Astrocyte of the cerebellum (primary cell): ENCODE results near the gene MTR.

Experiments
- DNase-seq: peaks from one replicate; pipeline ENCODE4 v3.0.0-alpha.2; 2011; ENCODE audit warnings: low read depth
- H3K4me3 ChIP-seq: 2 replicates; pipeline ENCODE4 v1.5.1; 2011; ENCODE audit warnings: mild to moderate bottlenecking, low read depth, low read length, moderate library complexity
- in situ Hi-C: cut with HindIII; loops from 2 replicates; pipeline ENCODE4 v1.10.0; 2017; ENCODE audit warnings: low sequenced_read_pairs
- TF ChIP-seq, protein P1 (sequence below): IDR thresholded peaks from 2 replicates; pipeline ENCODE4 v1.5.1; 2012; ENCODE audit warnings: low read length, low read depth, moderate library complexity, mild to moderate bottlenecking; ENCODE audit errors: missing control alignments

MTR gene

DNA sequence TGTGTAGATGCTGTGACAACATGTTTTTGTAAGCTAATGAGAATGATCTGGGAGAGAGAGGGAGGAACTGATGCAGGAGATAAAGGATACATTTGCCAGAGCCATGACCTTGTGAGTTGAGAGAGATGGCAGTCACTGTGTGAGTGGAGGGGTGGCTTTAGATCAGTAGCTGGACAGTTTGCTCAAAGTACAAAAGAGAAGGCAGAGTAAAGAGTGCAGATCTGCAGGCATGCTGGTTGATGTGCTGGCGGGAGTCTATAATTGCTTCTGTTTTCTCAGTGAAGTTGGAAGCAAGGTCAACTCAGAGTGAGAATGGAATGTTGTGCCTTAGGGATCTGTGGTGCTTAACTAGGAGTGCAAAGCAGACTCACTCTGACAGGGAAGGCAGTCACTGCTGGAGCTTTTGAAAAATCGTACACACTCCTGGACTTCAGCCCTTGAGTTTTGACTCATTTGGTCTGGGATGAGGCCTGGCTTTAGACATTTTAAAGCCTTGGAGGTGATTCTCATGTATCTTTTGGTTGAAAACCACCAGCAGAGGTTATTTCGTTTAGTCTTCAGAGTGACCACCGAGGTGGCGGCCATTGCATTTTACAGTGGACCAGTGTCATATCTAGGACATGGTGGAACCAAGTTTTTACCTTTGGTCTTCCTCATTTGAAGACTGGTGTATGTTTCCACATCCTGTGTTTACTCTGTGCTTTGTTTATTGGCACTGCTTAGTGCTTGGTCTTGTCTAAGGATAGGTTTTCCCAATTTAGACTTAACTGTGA lies 49.6 kb downstream of the MTR start:
- TF ChIP-seq, protein P1, sequence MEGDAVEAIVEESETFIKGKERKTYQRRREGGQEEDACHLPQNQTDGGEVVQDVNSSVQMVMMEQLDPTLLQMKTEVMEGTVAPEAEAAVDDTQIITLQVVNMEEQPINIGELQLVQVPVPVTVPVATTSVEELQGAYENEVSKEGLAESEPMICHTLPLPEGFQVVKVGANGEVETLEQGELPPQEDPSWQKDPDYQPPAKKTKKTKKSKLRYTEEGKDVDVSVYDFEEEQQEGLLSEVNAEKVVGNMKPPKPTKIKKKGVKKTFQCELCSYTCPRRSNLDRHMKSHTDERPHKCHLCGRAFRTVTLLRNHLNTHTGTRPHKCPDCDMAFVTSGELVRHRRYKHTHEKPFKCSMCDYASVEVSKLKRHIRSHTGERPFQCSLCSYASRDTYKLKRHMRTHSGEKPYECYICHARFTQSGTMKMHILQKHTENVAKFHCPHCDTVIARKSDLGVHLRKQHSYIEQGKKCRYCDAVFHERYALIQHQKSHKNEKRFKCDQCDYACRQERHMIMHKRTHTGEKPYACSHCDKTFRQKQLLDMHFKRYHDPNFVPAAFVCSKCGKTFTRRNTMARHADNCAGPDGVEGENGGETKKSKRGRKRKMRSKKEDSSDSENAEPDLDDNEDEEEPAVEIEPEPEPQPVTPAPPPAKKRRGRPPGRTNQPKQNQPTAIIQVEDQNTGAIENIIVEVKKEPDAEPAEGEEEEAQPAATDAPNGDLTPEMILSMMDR = no peak
- in situ Hi-C loops = no loop called here
- no peak overlapping the region for H3K4me3 ChIP-seq
- DNase-seq = peak; percentile 3

DNA sequence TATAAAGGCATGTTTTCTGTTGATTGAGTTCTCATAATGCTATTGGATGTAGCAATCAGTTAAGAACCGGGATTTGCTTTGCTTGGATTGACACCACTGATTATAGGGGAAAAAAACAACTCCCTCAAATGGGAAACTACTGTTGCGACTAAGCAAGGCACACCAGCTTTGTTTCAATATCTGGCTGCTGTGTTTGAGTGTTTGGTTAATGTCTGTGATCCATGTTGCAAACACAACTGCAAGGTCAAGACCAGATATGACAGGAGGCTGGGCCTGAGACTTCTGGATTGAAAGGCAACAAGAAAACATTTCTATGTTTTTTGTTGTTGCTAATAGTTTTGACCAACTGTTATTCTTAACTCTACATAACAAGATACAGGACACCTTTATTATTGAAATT lies 50.7 kb downstream of the MTR start:
- H3K4me3 ChIP-seq = no peak overlapping the region
- no peak for DNase-seq
- TF ChIP-seq, protein P1 = no peak
- in situ Hi-C loops = no loop called here

DNA sequence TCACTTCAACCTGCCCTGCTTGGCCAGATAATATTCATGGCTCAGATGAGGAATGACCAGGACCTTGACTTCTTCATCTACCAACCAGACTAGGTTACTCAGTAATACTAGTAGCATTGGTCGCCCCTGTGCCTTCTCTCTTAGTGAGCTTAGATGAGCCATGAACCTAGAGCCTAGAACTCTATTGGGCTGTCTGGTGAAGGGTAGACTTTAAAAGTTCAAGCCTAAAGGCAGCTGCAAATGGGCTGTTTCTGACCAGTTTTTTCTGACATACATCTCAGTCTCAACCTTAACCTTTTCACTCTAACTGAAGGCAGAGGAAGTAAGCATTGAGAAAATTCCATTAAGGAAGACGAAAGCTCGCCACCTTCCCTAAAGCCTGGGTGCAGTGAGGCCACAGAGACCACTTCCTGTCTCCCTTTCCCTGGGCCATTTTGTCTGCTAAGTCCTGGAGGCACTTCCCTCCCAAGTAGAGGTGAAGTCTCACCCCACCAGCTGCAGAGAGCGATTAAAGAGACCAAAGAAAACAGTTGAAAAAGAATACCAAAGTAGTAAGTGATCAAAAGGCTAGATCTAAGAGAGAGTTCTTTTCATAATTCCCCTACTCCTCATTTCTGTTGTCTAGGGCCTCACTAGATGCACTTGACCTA lies 53.3 kb downstream of the MTR start:
- no peak for DNase-seq
- TF ChIP-seq, protein P1 = no peak
- in situ Hi-C loops = no loop called here
- H3K4me3 ChIP-seq = no peak overlapping the region

DNA sequence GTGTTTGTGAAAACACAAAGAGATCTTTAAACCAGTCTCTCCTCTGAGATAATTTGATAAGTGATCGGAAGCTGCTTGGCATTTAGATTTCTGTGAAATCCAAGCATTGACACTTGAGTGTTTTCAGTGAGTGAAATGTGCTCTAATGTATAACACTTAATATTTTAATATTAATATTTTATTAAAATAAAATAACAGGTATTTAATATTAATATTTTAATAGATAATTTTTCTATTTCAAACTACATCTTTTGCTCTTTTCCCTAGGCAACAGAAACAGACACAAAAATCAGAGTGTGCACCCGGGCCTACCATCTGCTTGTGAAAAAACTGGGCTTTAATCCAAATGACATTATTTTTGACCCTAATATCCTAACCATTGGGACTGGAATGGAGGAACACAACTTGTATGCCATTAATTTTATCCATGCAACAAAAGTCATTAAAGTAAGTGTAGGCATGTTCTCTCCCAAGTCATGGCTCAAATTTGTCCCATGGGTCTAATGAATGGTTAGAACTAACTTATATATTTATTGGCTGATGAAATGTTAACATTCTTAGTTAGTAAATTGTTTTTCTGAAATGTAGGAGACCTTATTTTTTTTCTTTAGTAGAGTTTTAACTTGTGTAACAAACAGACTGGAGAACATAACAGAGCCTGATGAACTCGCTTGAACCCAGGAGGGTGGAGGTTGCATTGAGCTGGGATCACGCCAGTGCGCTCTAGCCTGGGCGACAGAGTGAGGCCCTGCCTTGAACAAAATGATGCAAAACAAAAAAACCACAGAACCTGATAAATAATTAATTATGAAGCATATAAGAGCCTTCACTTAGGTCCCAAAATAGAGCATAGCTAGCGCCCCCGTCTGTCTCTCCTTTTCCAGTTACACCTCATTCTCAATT lies 55.2 kb downstream of the MTR start:
- TF ChIP-seq, protein P1 = no peak
- in situ Hi-C loops = no loop called here
- DNase-seq = no peak
- H3K4me3 ChIP-seq = no peak overlapping the region

DNA sequence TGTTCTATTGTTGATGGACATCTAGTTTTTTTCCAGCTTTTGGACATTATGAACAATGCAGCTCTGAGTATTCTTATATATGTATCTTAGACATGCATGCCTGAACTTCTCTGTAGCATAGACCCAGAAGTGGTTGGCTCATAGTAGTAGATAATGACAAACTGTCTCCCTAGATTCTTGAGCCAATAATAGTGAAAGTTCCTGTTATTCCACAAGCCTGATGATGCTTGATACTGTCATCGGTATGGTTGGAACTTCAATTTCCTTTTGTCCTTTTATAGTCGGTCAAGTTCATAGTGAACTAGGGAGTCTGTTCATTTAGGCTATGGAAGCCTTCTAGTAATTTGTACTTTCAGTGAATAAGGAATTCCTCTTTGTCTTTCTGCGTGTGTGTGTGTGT lies 56.8 kb downstream of the MTR start:
- no peak for DNase-seq
- no peak overlapping the region for H3K4me3 ChIP-seq
- in situ Hi-C loops = no loop called here
- TF ChIP-seq, protein P1 = no peak

DNA sequence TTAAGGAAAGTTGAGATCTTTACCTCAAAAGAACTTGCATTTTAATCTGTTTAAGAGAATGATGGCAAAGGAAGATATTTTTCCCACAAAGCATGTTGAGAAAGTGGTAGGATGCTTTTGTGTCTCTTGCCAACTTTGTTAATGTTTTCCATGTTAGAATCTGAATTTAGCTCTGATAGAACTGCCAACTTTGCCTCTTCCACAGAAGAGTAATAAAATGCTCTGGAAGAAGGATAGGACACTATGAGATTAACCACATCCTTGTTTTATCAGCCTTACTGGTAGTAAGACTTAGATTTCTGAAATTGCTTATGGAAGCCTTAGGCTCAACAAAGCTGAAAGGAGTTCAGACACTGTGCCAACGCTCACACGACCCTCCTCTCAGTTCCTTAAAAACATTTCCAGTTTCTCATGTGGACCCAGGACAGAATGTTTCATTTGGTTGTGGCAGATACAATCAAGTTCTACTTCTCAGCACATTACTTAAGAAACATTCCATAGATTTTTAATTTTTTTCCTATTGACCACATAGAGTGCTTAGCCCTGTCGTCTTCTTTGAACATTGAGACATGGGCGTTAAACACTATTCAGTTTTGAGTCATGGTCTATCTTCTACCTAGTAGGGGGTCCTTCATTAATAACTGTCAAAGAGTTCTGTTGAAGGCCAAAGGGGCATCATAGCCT lies 59.0 kb downstream of the MTR start:
- TF ChIP-seq, protein P1 = no peak
- peak; percentile 51 for DNase-seq
- H3K4me3 ChIP-seq = no peak overlapping the region
- in situ Hi-C loops = no loop called here
